ENCODE results near the gene WAS.

WAS gene

GRCh38 chrX:48714573-48714972 lies 31.0 kb downstream of the WAS start:
- DNase-seq = no peak

GRCh38 chrX:48715072-48715471 lies 31.5 kb downstream of the WAS start:
- DNase-seq = no peak

GRCh38 chrX:48715876-48716502 lies 32.4 kb downstream of the WAS start:
- DNase-seq = no peak

GRCh38 chrX:48719958-48720357 lies 36.4 kb downstream of the WAS start:
- no peak for DNase-seq

- no peak for DNase-seq
These were observed 37.1 kb downstream of the WAS start for GRCh38 chrX:48720577-48721250.

- DNase-seq = no peak
These were observed 38.3 kb downstream of the WAS start for GRCh38 chrX:48721916-48722315.

GRCh38 chrX:48726596-48726995 lies 43.0 kb downstream of the WAS start:
- no peak for DNase-seq

- DNase-seq = no peak
These were observed 45.1 kb downstream of the WAS start for GRCh38 chrX:48728653-48729052.

- no peak for DNase-seq
These were observed 52.7 kb downstream of the WAS start for GRCh38 chrX:48736303-48736702.

- no peak for DNase-seq
These were observed 53.2 kb downstream of the WAS start for GRCh38 chrX:48736878-48737212.

- peak; percentile 80 for DNase-seq
These were observed 53.8 kb downstream of the WAS start for GRCh38 chrX:48737213-48737938.

GRCh38 chrX:48737940-48738339 lies 54.3 kb downstream of the WAS start:
- DNase-seq = no peak
